GM21786 (cell line): ENCODE results near the gene ZNF160.

ENCODE experiments used
- ATAC-seq: cut with Tn5 transposase; IDR thresholded peaks from one replicate; pipeline ENCODE4 v1.9.1; 2021; ENCODE audit not compliant: unreplicated experiment

The ZNF160 gene

GRCh38 chr19:53094754-53095575 lies 8.3 kb downstream of the ZNF160 start:
- no peak for ATAC-seq

GRCh38 chr19:53092723-53093122 lies 10.5 kb downstream of the ZNF160 start:
- no peak for ATAC-seq

- ATAC-seq: no peak
These were observed 11.6 kb downstream of the ZNF160 start for GRCh38 chr19:53091413-53092254.

- no peak for ATAC-seq
These were observed 15.1 kb downstream of the ZNF160 start for GRCh38 chr19:53088091-53088490.

- ATAC-seq: no peak
These were observed 16.3 kb downstream of the ZNF160 start for GRCh38 chr19:53086949-53087348.

GRCh38 chr19:53085496-53085895 lies 17.7 kb downstream of the ZNF160 start:
- no peak for ATAC-seq

GRCh38 chr19:53082929-53083328 lies 20.3 kb downstream of the ZNF160 start:
- ATAC-seq: no peak

GRCh38 chr19:53079313-53079924 lies 23.8 kb downstream of the ZNF160 start:
- ATAC-seq: no peak

GRCh38 chr19:53078668-53079067 lies 24.6 kb downstream of the ZNF160 start:
- no peak for ATAC-seq

- ATAC-seq: no peak
These were observed 26.2 kb downstream of the ZNF160 start for GRCh38 chr19:53076984-53077383.

GRCh38 chr19:53068834-53069233 lies 34.4 kb downstream of the ZNF160 start:
- no peak for ATAC-seq

GRCh38 chr19:53068199-53068598 lies 35.0 kb downstream of the ZNF160 start:
- no peak for ATAC-seq

GRCh38 chr19:53057904-53058580 lies 45.2 kb downstream of the ZNF160 start:
- no peak for ATAC-seq

GRCh38 chr19:53055117-53055516 lies 48.1 kb downstream of the ZNF160 start:
- no peak for ATAC-seq

- ATAC-seq: no peak
These were observed 55.8 kb downstream of the ZNF160 start for GRCh38 chr19:53047379-53047778.

- ATAC-seq: no peak
These were observed 57.7 kb downstream of the ZNF160 start for GRCh38 chr19:53045536-53045935.

- no peak for ATAC-seq
These were observed 61.9 kb downstream of the ZNF160 start for GRCh38 chr19:53041366-53041765.

GRCh38 chr19:53037101-53038097 lies 65.8 kb downstream of the ZNF160 start:
- no peak for ATAC-seq

GRCh38 chr19:53034948-53035675 lies 68.1 kb downstream of the ZNF160 start:
- ATAC-seq: no peak
